ENCODE data around the gene THAP8.

GRCh38 chr19:36026091-36026876 lies 27.8 kb downstream of the THAP8 start:
- TF ChIP-seq KDM5A (IDR thresholded peaks at IDR 0.05; ENCODE audit: borderline replicate concordance, low read length), result no peak
- no peak for TF ChIP-seq ZFP41 (CRISPR knock-in tag; IDR thresholded peaks at IDR 0.05; ENCODE audit: borderline replicate concordance)
- TF ChIP-seq POLR2A (IDR thresholded peaks at IDR 0.05; ENCODE audit: insufficient read depth in 1 of 2, low read depth in 2 of 2, low read length in 2 of 2), result no peak
- no peak for TF ChIP-seq KLF6 (CRISPR knock-in tag; IDR thresholded peaks at IDR 0.05)
- no peak for TF ChIP-seq SMC3 (IDR thresholded peaks at IDR 0.05; ENCODE audit: low read length)
- TF ChIP-seq DNMT1 (CRISPR knock-in tag; IDR thresholded peaks at IDR 0.05), result no peak
- TF ChIP-seq CTCF (CRISPR knock-in tag; IDR thresholded peaks at IDR 0.05), result no peak
